Body of pancreas (tissue), 4 donors: ENCODE measurements around the gene TRAPPC13.

Experiments
- CTCF ChIP-seq, 7 experiments: fragments of 450-650 bp in 4 of 7; fragments of 200-600 bp in 3 of 7; sonication (generic) in 3 of 7; IDR thresholded peaks; one replicate each; pipeline ENCODE4 v1.5.1; 2016 to 2019; ENCODE audit warnings: antibody characterized with exemption in 7 of 7
- POLR2A ChIP-seq, 3 donors: fragments of 450-650 bp; IDR thresholded peaks; one replicate each; pipeline ENCODE4 v1.6.1; 2016; ENCODE audit warnings: antibody characterized with exemption in 3 of 3, mild to moderate bottlenecking in 2 of 3

DNA sequence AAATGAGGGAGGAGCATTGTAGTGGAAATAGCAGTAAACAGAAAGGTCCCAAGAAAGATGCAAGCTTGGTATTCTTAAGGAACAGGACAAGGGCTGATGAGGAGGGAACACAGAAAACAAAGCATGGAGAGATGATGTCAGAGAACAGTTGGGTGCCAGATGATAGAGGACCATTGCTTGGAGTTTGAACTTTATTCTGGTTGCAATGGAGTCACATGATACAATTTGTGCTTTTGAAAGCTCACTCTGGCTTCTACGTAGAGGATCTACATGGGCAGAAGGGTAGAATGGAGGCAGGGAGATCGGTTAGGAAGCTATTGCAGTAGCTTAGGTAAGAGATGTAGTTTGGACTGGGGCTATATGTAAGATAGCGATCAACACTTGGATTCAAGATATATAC lies 57.3 kb downstream of the TRAPPC13 start:
- no peak for TF ChIP-seq CTCF (IDR thresholded peaks at IDR 0.05)
- TF ChIP-seq POLR2A (IDR thresholded peaks at IDR 0.05), result no peak
